Mesothelial cell of epicardium (in vitro differentiated cells): Measurements from ENCODE around the gene AUTS2. TPM values are rescaled to one million over a fixed set of nuclear protein-coding genes. Genes with fewer than 3 reads are reported as not detected.

Experiments
- DNase-seq, 2 experiments: peaks; one replicate each; pipeline ENCODE4 v3.0.0; 2021; ENCODE audit warnings: low spot score in 2 of 2; ENCODE audit not compliant: unreplicated experiment in 2 of 2
- H3K27ac Mint-ChIP-seq: 2 replicates; pipeline ENCODE4 v1.8.0; 2021; ENCODE audit warnings: mixed read lengths
- H3K27me3 Mint-ChIP-seq: 2 replicates; pipeline ENCODE4 v1.8.0; 2021; ENCODE audit warnings: low read depth, mixed read lengths
- H3K36me3 Mint-ChIP-seq: 2 replicates; pipeline ENCODE4 v1.8.0; 2021; ENCODE audit warnings: mixed read lengths
- H3K4me1 Mint-ChIP-seq: 2 replicates; pipeline ENCODE4 v1.8.0; 2021; ENCODE audit warnings: mixed read lengths
- H3K4me3 Mint-ChIP-seq: 2 replicates; pipeline ENCODE4 v1.8.0; 2021; ENCODE audit warnings: mild to moderate bottlenecking, moderate library complexity, mixed read lengths
- H3K9me3 Mint-ChIP-seq: 2 replicates; pipeline ENCODE4 v1.8.0; 2021; ENCODE audit warnings: mixed read lengths
- CTCF ChIP-seq: fragments of 200-600 bp; sonication (generic); IDR thresholded peaks from one replicate; pipeline ENCODE4 v1.5.0; 2021; ENCODE audit warnings: antibody characterized with exemption; ENCODE audit not compliant: unreplicated experiment
- total RNA-seq: library from RNA; stranded (reverse); gene quantifications from 3 replicates; pipeline ENCODE4 v1.2.1, GENCODE V29; 2021

Gene AUTS2
- total RNA-seq, 1 donor from 2014 or later, result 135 TPM

- H3K36me3 Mint-ChIP-seq, result peaks cover 62% of the 10 kb centered on the region
- no peak overlapping the region for H3K4me3 Mint-ChIP-seq
- no peaks in the 10 kb centered on the region for H3K9me3 Mint-ChIP-seq
- no peak overlapping the region for H3K27ac Mint-ChIP-seq
- no peaks in the 10 kb centered on the region for H3K27me3 Mint-ChIP-seq
- DNase-seq, result no peak
- peaks cover 17% of the 10 kb centered on the region for H3K4me1 Mint-ChIP-seq
- no peak for TF ChIP-seq CTCF
Observed at GRCh38 chr7:70791341-70791740, 1193.1 kb downstream of the AUTS2 start.

GRCh38 chr7:70793060-70793459 is 1194.8 kb downstream of the AUTS2 start:
- Mint-ChIP-seq H3K4me1 (peaks cover 14% of the 10 kb centered on the region), H3K27ac (no peak overlapping the region), H3K36me3 (peaks cover 52% of the 10 kb centered on the region), H3K4me3 (no peak overlapping the region), H3K9me3 (no peaks in the 10 kb centered on the region), H3K27me3 (no peaks in the 10 kb centered on the region)
- TF ChIP-seq CTCF, result no peak
- no peak for DNase-seq

- no peak overlapping the region for H3K4me3 Mint-ChIP-seq
- H3K27me3 Mint-ChIP-seq, result no peaks in the 10 kb centered on the region
- DNase-seq, result no peak
- TF ChIP-seq CTCF, result no peak
- no peak overlapping the region for H3K27ac Mint-ChIP-seq
- peaks cover 50% of the 10 kb centered on the region for H3K36me3 Mint-ChIP-seq
- peaks cover 11% of the 10 kb centered on the region for H3K4me1 Mint-ChIP-seq
- H3K9me3 Mint-ChIP-seq, result no peaks in the 10 kb centered on the region
Observed at GRCh38 chr7:70793821-70794220, 1195.5 kb downstream of the AUTS2 start.

- Mint-ChIP-seq H3K27ac (no peak overlapping the region), H3K4me1 (peaks cover 11% of the 10 kb centered on the region), H3K4me3 (no peak overlapping the region), H3K36me3 (peaks cover 44% of the 10 kb centered on the region), H3K27me3 (no peaks in the 10 kb centered on the region), H3K9me3 (peaks cover 5% of the 10 kb centered on the region)
- TF ChIP-seq CTCF, result no peak
- no peak for DNase-seq
Observed at GRCh38 chr7:70794962-70795361, 1196.7 kb downstream of the AUTS2 start.

- Mint-ChIP-seq H3K4me1 (peaks cover 10% of the 10 kb centered on the region), H3K36me3 (peaks cover 35% of the 10 kb centered on the region), H3K27ac (no peak overlapping the region), H3K9me3 (peaks cover 15% of the 10 kb centered on the region), H3K27me3 (no peaks in the 10 kb centered on the region), H3K4me3 (no peak overlapping the region)
- TF ChIP-seq CTCF, result no peak
- no peak for DNase-seq
Observed at GRCh38 chr7:70795948-70796347, 1197.7 kb downstream of the AUTS2 start.

- Mint-ChIP-seq H3K4me1 (peaks cover 8% of the 10 kb centered on the region), H3K36me3 (peaks cover 26% of the 10 kb centered on the region), H3K27me3 (no peaks in the 10 kb centered on the region), H3K4me3 (no peak overlapping the region), H3K9me3 (peaks cover 23% of the 10 kb centered on the region), H3K27ac (peak overlapping the region; percentile 75)
- no peak for TF ChIP-seq CTCF
- DNase-seq, result no peak
Observed at GRCh38 chr7:70797109-70797514, 1198.8 kb downstream of the AUTS2 start.
